GM13977 (cell line): ENCODE results near the gene GNLY.

ENCODE experiments used
- DNase-seq: peaks from one replicate; pipeline ENCODE4 v3.0.0; 2012; ENCODE audit warnings: low spot score
- CTCF ChIP-seq: IDR thresholded peaks from 2 replicates; pipeline ENCODE4 v1.5.1; 2012; ENCODE audit warnings: mild to moderate bottlenecking, control low read depth; ENCODE audit not compliant: insufficient read depth; ENCODE audit errors: extremely low read depth, missing control alignments
- in situ Hi-C: fragments of 300-500 bp; cut with MboI; formaldehyde crosslinking; loops from one replicate; pipeline ENCODE4 v1.12.0; 2022; ENCODE audit warnings: low sequenced_read_pairs, low pct_unique_long_range_greater_than_20kb, mixed read lengths, inconsistent platforms; ENCODE audit not compliant: unreplicated experiment

Gene GNLY

GRCh38 chr2:85697096-85697495 is 2.9 kb downstream of the GNLY start:
- no peak for DNase-seq
- TF ChIP-seq CTCF, result no peak
- in situ Hi-C loops, result no loop called here

GRCh38 chr2:85697716-85698115 is 3.6 kb downstream of the GNLY start:
- in situ Hi-C loops, result no loop called here
- no peak for TF ChIP-seq CTCF
- no peak for DNase-seq

- TF ChIP-seq CTCF, result no peak
- in situ Hi-C loops, result no loop called here
- DNase-seq, result no peak
Observed at GRCh38 chr2:85698184-85698879, 4.2 kb downstream of the GNLY start.

GRCh38 chr2:85698880-85699254 is 4.7 kb downstream of the GNLY start:
- no peak for DNase-seq
- in situ Hi-C loops, result no loop called here
- no peak for TF ChIP-seq CTCF

GRCh38 chr2:85699325-85699724 is 5.2 kb downstream of the GNLY start:
- in situ Hi-C loops, result no loop called here
- no peak for DNase-seq
- TF ChIP-seq CTCF, result no peak

- TF ChIP-seq CTCF, result no peak
- DNase-seq, result no peak
- in situ Hi-C loops, result no loop called here
Observed at GRCh38 chr2:85702172-85702571, 8.0 kb downstream of the GNLY start.
